Cardiac muscle cell (in vitro differentiated cells and primary cell): ENCODE data around the gene RTCA. TPM values are rescaled to one million over a fixed set of nuclear protein-coding genes. Genes with fewer than 3 reads are reported as not detected.

Experiments
- DNase-seq, 2 donors: peaks; one replicate each; pipeline versions ENCODE4 v3.0.0 to v3.0.0-alpha.2; 2010 to 2017; ENCODE audit warnings: low read depth in 1 of 2, low spot score in 1 of 2
- H3K27ac ChIP-seq: fragments of 200-600 bp; sonication (generic); 2 replicates; pipeline ENCODE4 v1.5.1; 2016
- H3K27me3 ChIP-seq: fragments of 200-600 bp; sonication (generic); 2 replicates; pipeline ENCODE4 v1.6.0; 2016; ENCODE audit warnings: control low read depth
- H3K36me3 ChIP-seq: fragments of 200-600 bp; sonication (generic); 2 replicates; pipeline ENCODE4 v1.5.1; 2016; ENCODE audit warnings: control low read depth
- H3K4me1 ChIP-seq: fragments of 200-600 bp; sonication (generic); 2 replicates; pipeline ENCODE4 v1.8.1; 2017; ENCODE audit warnings: low read depth, mild to moderate bottlenecking, mixed run types
- H3K4me3 ChIP-seq: fragments of 200-600 bp; sonication (generic); 2 replicates; pipeline ENCODE4 v1.5.1; 2016; ENCODE audit warnings: mild to moderate bottlenecking
- H3K9me3 ChIP-seq: fragments of 200-600 bp; sonication (generic); 2 replicates; pipeline ENCODE4 v1.5.1; 2017; ENCODE audit warnings: low read depth, mild to moderate bottlenecking, control low read depth
- CTCF ChIP-seq: IDR thresholded peaks from 2 replicates; pipeline ENCODE4 v1.5.1; 2012; ENCODE audit warnings: low read depth, mild to moderate bottlenecking, low read length
- polyA plus RNA-seq: library from polyadenylated mRNA; unstranded; fragments of >200 nt; fragmentation: Nextera tagmentation; extraction: Ambion mirVana; gene quantifications from 2 replicates; pipeline ENCODE4 v1.2.1, GENCODE V29; 2016
- total RNA-seq: library from RNA; depleted of rRNA; stranded (reverse); fragments of >200 nt; gene quantifications from 2 replicates; pipeline ENCODE4 v1.2.3, GENCODE V29; 2016

Gene RTCA
- total and polyA plus RNA-seq, 2 experiments from 2014 or later = 36.1 to 40.5 TPM

GRCh38 chr1:100320311-100321099 is 54.5 kb downstream of the RTCA start:
- H3K27me3 ChIP-seq = no peaks in the 10 kb centered on the region
- H3K9me3 ChIP-seq = no peaks in the 10 kb centered on the region
- H3K36me3 ChIP-seq = no peaks in the 10 kb centered on the region
- H3K4me1 ChIP-seq = no peaks in the 10 kb centered on the region
- H3K27ac ChIP-seq = no peak overlapping the region
- TF ChIP-seq CTCF = no peak
- H3K4me3 ChIP-seq = no peak overlapping the region
- no peak for DNase-seq

DNA sequence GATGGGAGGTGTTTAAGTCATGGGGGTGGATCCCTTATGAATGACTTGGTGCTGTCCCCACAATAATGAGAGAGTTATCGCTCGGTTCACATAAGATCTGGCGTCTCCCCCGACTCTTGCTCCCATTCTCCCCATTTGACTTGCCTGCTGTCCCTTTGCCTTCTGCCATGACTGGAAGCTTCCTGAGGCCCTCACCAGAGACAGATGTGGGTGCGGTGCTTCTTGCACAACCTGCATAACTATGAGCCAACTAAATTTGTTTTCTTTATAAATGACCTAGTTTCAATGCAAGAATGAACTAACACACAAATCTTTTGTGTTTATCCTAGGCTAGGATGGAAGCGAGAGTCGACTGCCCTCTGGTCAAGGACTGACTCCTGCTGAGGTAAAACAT is 55.1 kb downstream of the RTCA start:
- Histone ChIP-seq H3K4me1 (no peaks in the 10 kb centered on the region), H3K27ac (no peak overlapping the region), H3K36me3 (no peaks in the 10 kb centered on the region), H3K9me3 (no peaks in the 10 kb centered on the region), H3K4me3 (no peak overlapping the region), H3K27me3 (no peaks in the 10 kb centered on the region)
- no peak for TF ChIP-seq CTCF
- no peak for DNase-seq

GRCh38 chr1:100321506-100321905 is 55.5 kb downstream of the RTCA start:
- no peak for TF ChIP-seq CTCF
- no peaks in the 10 kb centered on the region for H3K27me3 ChIP-seq
- no peak overlapping the region for H3K4me3 ChIP-seq
- DNase-seq = no peak
- H3K4me1 ChIP-seq = no peaks in the 10 kb centered on the region
- no peaks in the 10 kb centered on the region for H3K9me3 ChIP-seq
- H3K27ac ChIP-seq = no peak overlapping the region
- H3K36me3 ChIP-seq = no peaks in the 10 kb centered on the region

GRCh38 chr1:100322436-100323211 is 56.6 kb downstream of the RTCA start:
- no peak for TF ChIP-seq CTCF
- no peak overlapping the region for H3K27ac ChIP-seq
- H3K27me3 ChIP-seq = no peaks in the 10 kb centered on the region
- DNase-seq = peak in 1 of 2 donors; percentile 72
- no peaks in the 10 kb centered on the region for H3K9me3 ChIP-seq
- H3K4me1 ChIP-seq = no peaks in the 10 kb centered on the region
- no peaks in the 10 kb centered on the region for H3K36me3 ChIP-seq
- no peak overlapping the region for H3K4me3 ChIP-seq

DNA sequence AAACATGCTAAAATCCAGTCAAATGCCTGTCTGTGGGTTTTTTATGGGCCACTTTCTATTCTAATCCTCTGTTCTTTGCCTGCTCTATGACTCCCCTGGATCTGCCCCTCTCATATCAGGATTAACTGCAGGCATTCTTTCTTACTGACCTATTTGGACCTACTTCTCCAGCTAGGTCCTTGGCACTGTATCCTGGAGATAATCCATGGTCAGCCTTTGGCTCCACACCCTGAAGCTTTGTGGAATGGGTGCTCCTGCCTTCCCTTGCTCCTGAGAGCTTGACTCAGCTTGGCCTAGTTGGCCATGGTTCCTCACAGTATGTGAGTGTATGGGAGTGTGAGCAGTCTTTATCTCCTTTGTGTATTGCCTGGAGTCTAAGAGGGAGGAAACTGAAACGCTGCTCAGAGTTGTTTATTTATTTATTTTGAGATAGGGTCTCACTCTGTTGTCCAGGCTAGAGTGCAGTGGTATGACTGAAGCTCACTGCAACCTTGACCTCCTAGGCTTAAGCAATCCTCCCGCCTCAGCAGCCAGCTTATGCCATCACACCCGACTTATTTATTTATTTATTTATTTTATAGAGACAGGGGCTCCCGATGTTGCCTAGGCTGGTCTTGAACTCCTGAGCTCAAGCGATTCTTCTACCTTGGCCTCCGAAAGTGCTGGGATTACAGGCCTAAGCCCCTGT is 57.5 kb downstream of the RTCA start:
- Histone ChIP-seq H3K36me3 (no peaks in the 10 kb centered on the region), H3K27me3 (no peaks in the 10 kb centered on the region), H3K27ac (no peak overlapping the region), H3K4me1 (no peaks in the 10 kb centered on the region), H3K9me3 (no peaks in the 10 kb centered on the region), H3K4me3 (no peak overlapping the region)
- peak in 1 of 2 donors; percentile 36 for DNase-seq
- TF ChIP-seq CTCF = no peak
